CD4-positive, alpha-beta T cell treated with Interleukin-2 at 100 ng/mL for 4 hours (primary cell): ENCODE results near the gene PRKCE.

Source experiments
- DNase-seq: peaks from one replicate; pipeline ENCODE4 v3.0.0-alpha.2; 2020; ENCODE audit warnings: low spot score

PRKCE gene

GRCh38 chr2:45964906-45965305 is 313.4 kb downstream of the PRKCE start:
- DNase-seq: no peak

GRCh38 chr2:45965871-45966498 is 314.5 kb downstream of the PRKCE start:
- DNase-seq: no peak

- no peak for DNase-seq
Observed at GRCh38 chr2:45968946-45969584, 317.6 kb downstream of the PRKCE start.

GRCh38 chr2:45973426-45973825 is 322.0 kb downstream of the PRKCE start:
- no peak for DNase-seq

GRCh38 chr2:45974056-45974455 is 322.6 kb downstream of the PRKCE start:
- no peak for DNase-seq

- DNase-seq: no peak
Observed at GRCh38 chr2:45974762-45975408, 323.4 kb downstream of the PRKCE start.

- no peak for DNase-seq
Observed at GRCh38 chr2:45975752-45976517, 324.5 kb downstream of the PRKCE start.

GRCh38 chr2:45978302-45978859 is 326.9 kb downstream of the PRKCE start:
- no peak for DNase-seq

GRCh38 chr2:45979065-45979464 is 327.6 kb downstream of the PRKCE start:
- no peak for DNase-seq

GRCh38 chr2:45980161-45980865 is 328.8 kb downstream of the PRKCE start:
- DNase-seq: no peak

- no peak for DNase-seq
Observed at GRCh38 chr2:45981384-45981930, 330.0 kb downstream of the PRKCE start.

GRCh38 chr2:45982096-45982495 is 330.6 kb downstream of the PRKCE start:
- no peak for DNase-seq

GRCh38 chr2:45983213-45983612 is 331.7 kb downstream of the PRKCE start:
- no peak for DNase-seq

GRCh38 chr2:45984366-45984765 is 332.9 kb downstream of the PRKCE start:
- DNase-seq: no peak

- DNase-seq: no peak
Observed at GRCh38 chr2:45984896-45985473, 333.5 kb downstream of the PRKCE start.

GRCh38 chr2:45986509-45986908 is 335.0 kb downstream of the PRKCE start:
- no peak for DNase-seq

GRCh38 chr2:45987856-45988255 is 336.4 kb downstream of the PRKCE start:
- DNase-seq: no peak

GRCh38 chr2:45988879-45989278 is 337.4 kb downstream of the PRKCE start:
- no peak for DNase-seq

GRCh38 chr2:45990131-45990530 is 338.7 kb downstream of the PRKCE start:
- DNase-seq: no peak

GRCh38 chr2:45992021-45992740 is 340.7 kb downstream of the PRKCE start:
- DNase-seq: no peak
